Mesendoderm (in vitro differentiated cells): ENCODE measurements around the gene SLC35F5.

Experiments used
- DNase-seq: peaks from one replicate; pipeline ENCODE4 v3.0.0; 2013
- H2AK5ac ChIP-seq: 2 replicates; pipeline ENCODE4 v1.6.1; 2013; ENCODE audit warnings: low read length, inconsistent platforms
- H2BK120ac ChIP-seq: 2 replicates; pipeline ENCODE4 v1.6.1; 2013; ENCODE audit warnings: low read depth, mild to moderate bottlenecking, low read length, moderate library complexity, mixed read lengths
- H2BK15ac ChIP-seq: replicated peaks from 2 replicates; pipeline ENCODE4 v1.6.1; 2013; ENCODE audit warnings: low read depth, mild to moderate bottlenecking, moderate library complexity
- H2BK5ac ChIP-seq: 2 replicates; pipeline ENCODE4 v1.6.1; 2013; ENCODE audit warnings: low read length, inconsistent platforms
- H3K18ac ChIP-seq: 2 replicates; pipeline ENCODE4 v1.6.1; 2013; ENCODE audit warnings: mild to moderate bottlenecking, low read length, mixed read lengths
- H3K23ac ChIP-seq: one replicate; pipeline ENCODE4 v1.6.1; 2013; ENCODE audit warnings: low read length
- H3K27ac ChIP-seq: 2 replicates; pipeline ENCODE4 v1.5.1; 2013; ENCODE audit warnings: low read depth, mild to moderate bottlenecking, inconsistent platforms, low read length, moderate library complexity
- H3K27me3 ChIP-seq: 2 replicates; pipeline ENCODE4 v1.6.1; 2013; ENCODE audit warnings: low read length, control low read depth, mild to moderate bottlenecking, inconsistent platforms; ENCODE audit not compliant: insufficient read depth, poor library complexity
- H3K36me3 ChIP-seq: 2 replicates; pipeline ENCODE4 v1.6.1; 2013; ENCODE audit warnings: low read length, inconsistent platforms; ENCODE audit not compliant: control insufficient read depth, insufficient read depth
- H3K4ac ChIP-seq: one replicate; pipeline ENCODE4 v1.6.1; 2013; ENCODE audit warnings: low read depth, mild to moderate bottlenecking, low read length, moderate library complexity
- H3K4me1 ChIP-seq: 2 replicates; pipeline ENCODE4 v1.6.1; 2013; ENCODE audit warnings: low read depth, low read length, inconsistent platforms; ENCODE audit not compliant: control insufficient read depth
- H3K4me2 ChIP-seq: 2 replicates; pipeline ENCODE4 v1.6.1; 2013; ENCODE audit warnings: low read length
- H3K4me3 ChIP-seq: 2 replicates; pipeline ENCODE4 v1.5.1; 2013; ENCODE audit warnings: mild to moderate bottlenecking, low read length
- H3K56ac ChIP-seq: one replicate; pipeline ENCODE4 v1.6.1; 2013; ENCODE audit warnings: low read length
- H3K79me1 ChIP-seq: 2 replicates; pipeline ENCODE4 v1.6.1; 2013; ENCODE audit warnings: low read length, inconsistent platforms
- H3K79me2 ChIP-seq: 2 replicates; pipeline ENCODE4 v1.6.1; 2013; ENCODE audit warnings: mild to moderate bottlenecking, low read length; ENCODE audit not compliant: control insufficient read depth, insufficient read depth
- H3K9ac ChIP-seq: 2 replicates; pipeline ENCODE4 v1.6.1; 2013; ENCODE audit warnings: low read length, inconsistent platforms
- H4K5ac ChIP-seq: one replicate; pipeline ENCODE4 v1.6.1; 2013; ENCODE audit warnings: low read length
- H4K8ac ChIP-seq: one replicate; pipeline ENCODE4 v1.6.1; 2013; ENCODE audit warnings: low read depth, mild to moderate bottlenecking, control low read depth, low read length, moderate library complexity
- WGBS: extraction: QIAGEN DNeasy Blood & Tissue Kit; methylation state at CpG from one replicate; pipeline ENCODE4 v1.1.7; 2013; ENCODE audit warnings: low lambda C conversion rate, missing lambda C conversion rate; ENCODE audit not compliant: insufficient coverage; ENCODE audit errors: extremely low coverage; 5-methylcytosine and 5-hydroxymethylcytosine counted together

The SLC35F5 gene

GRCh38 chr2:113686537-113686936, 69.9 kb downstream of the SLC35F5 start:
- no peak overlapping the region for H4K5ac ChIP-seq
- WGBS, result 100% methylated on average over 1 of the region's 2 CpGs

GRCh38 chr2:113685471-113685870, 71.0 kb downstream of the SLC35F5 start:
- Histone ChIP-seq H3K4me1 (no peaks in the 10 kb centered on the region), H3K27ac (no peak overlapping the region), H3K4me2 (no peak overlapping the region), H3K79me1 (no peaks in the 10 kb centered on the region), H4K8ac (no peak overlapping the region), H2BK120ac (no peak overlapping the region), H3K18ac (no peak overlapping the region), H2BK15ac (no peak overlapping the region), H3K79me2 (no peaks in the 10 kb centered on the region), H3K36me3 (no peaks in the 10 kb centered on the region), H2BK5ac (no peak overlapping the region), H3K27me3 (no peaks in the 10 kb centered on the region), H3K56ac (no peak overlapping the region), H3K9ac (no peak overlapping the region), H3K23ac (no peak overlapping the region), H2AK5ac (no peak overlapping the region), H3K4me3 (no peak overlapping the region), H3K4ac (no peak overlapping the region), H4K5ac (no peak overlapping the region)
- no CpG with 5 or more reads among the region's 8 CpGs for WGBS
- no peak for DNase-seq

More at GRCh38 chr2:113686537-113686936, 69.9 kb downstream of the SLC35F5 start:
- H2BK120ac ChIP-seq, result no peak overlapping the region
- H3K9ac ChIP-seq, result no peak overlapping the region
- H3K18ac ChIP-seq, result no peak overlapping the region
- H3K4me3 ChIP-seq, result no peak overlapping the region
- no peak overlapping the region for H2AK5ac ChIP-seq
- H3K27me3 ChIP-seq, result no peaks in the 10 kb centered on the region
- H2BK15ac ChIP-seq, result no peak overlapping the region
- no peaks in the 10 kb centered on the region for H3K79me2 ChIP-seq
- no peaks in the 10 kb centered on the region for H3K36me3 ChIP-seq
- no peak overlapping the region for H3K27ac ChIP-seq
- no peak overlapping the region for H3K23ac ChIP-seq
- H3K79me1 ChIP-seq, result no peaks in the 10 kb centered on the region
- no peak overlapping the region for H3K4me2 ChIP-seq
- H4K8ac ChIP-seq, result no peak overlapping the region
- H3K4me1 ChIP-seq, result no peaks in the 10 kb centered on the region
- no peak overlapping the region for H3K56ac ChIP-seq
- no peak for DNase-seq
- H2BK5ac ChIP-seq, result no peak overlapping the region
- no peak overlapping the region for H3K4ac ChIP-seq

- Histone ChIP-seq H3K56ac (no peak overlapping the region), H3K4ac (no peak overlapping the region), H3K79me1 (no peaks in the 10 kb centered on the region), H3K4me3 (no peak overlapping the region), H4K8ac (no peak overlapping the region), H3K9ac (no peak overlapping the region), H3K27me3 (no peaks in the 10 kb centered on the region), H2BK120ac (no peak overlapping the region), H3K4me1 (peaks cover 7% of the 10 kb centered on the region), H4K5ac (no peak overlapping the region), H3K79me2 (no peaks in the 10 kb centered on the region), H3K23ac (no peak overlapping the region), H2AK5ac (no peak overlapping the region), H3K18ac (no peak overlapping the region), H2BK5ac (no peak overlapping the region), H3K36me3 (no peaks in the 10 kb centered on the region), H2BK15ac (no peak overlapping the region), H3K4me2 (no peak overlapping the region), H3K27ac (no peak overlapping the region)
- no CpG with 5 or more reads among the region's 8 CpGs for WGBS
- peak; percentile 90 for DNase-seq
Measured at GRCh38 chr2:113679457-113679856, 77.0 kb downstream of the SLC35F5 start.

GRCh38 chr2:113677330-113677729, 79.1 kb downstream of the SLC35F5 start:
- WGBS, result no CpG with 5 or more reads among the region's 2 CpGs
- Histone ChIP-seq H3K79me1 (no peaks in the 10 kb centered on the region), H4K8ac (no peak overlapping the region), H2BK15ac (no peak overlapping the region), H3K4me3 (no peak overlapping the region), H3K4ac (no peak overlapping the region), H3K18ac (no peak overlapping the region), H4K5ac (no peak overlapping the region), H2AK5ac (no peak overlapping the region), H3K79me2 (no peaks in the 10 kb centered on the region), H2BK120ac (no peak overlapping the region), H3K27me3 (no peaks in the 10 kb centered on the region), H3K23ac (no peak overlapping the region), H2BK5ac (no peak overlapping the region), H3K56ac (no peak overlapping the region), H3K9ac (no peak overlapping the region), H3K4me1 (peaks cover 7% of the 10 kb centered on the region), H3K27ac (no peak overlapping the region), H3K36me3 (no peaks in the 10 kb centered on the region), H3K4me2 (no peak overlapping the region)
- no peak for DNase-seq

DNA sequence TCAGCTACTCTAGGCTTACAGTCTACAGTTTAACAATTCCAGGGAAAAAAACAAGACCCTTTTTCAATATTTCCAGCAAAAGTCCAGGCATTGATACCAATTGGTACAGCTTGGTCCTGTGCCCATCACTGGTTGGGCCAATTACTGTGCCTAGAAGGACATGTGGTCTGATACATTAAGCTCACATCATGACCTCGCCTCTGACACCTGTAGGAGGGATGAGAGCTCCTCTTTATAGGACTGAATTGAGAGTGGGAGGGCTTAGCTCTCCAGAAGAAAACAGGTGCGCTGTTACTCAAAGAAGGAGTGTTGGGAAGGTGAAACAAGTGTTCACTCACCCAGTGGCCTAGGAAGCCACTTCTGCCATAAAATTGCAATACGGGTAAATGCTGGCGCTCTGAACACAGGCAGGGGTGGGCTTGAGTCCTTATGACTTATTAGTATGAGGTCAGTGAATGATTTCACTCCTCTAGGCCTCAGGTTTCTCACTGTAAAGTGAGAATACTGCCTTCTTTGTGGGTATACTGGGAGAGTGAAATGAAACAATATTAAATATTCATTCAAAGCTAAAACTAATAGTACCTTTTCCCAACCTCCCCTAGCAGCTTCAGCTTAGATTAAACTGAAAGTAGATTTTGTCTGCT, 79.7 kb downstream of the SLC35F5 start:
- no peaks in the 10 kb centered on the region for H3K27me3 ChIP-seq
- no peak overlapping the region for H3K27ac ChIP-seq
- H3K4me2 ChIP-seq, result no peak overlapping the region
- no peaks in the 10 kb centered on the region for H3K79me2 ChIP-seq
- no peak overlapping the region for H3K4me3 ChIP-seq
- no peaks in the 10 kb centered on the region for H3K36me3 ChIP-seq
- H2BK5ac ChIP-seq, result no peak overlapping the region
- WGBS, result no CpG with 5 or more reads among the region's 4 CpGs
- H3K18ac ChIP-seq, result no peak overlapping the region
- no peak overlapping the region for H4K5ac ChIP-seq
- no peak for DNase-seq
- H3K56ac ChIP-seq, result no peak overlapping the region
- H2AK5ac ChIP-seq, result no peak overlapping the region
- peaks cover 7% of the 10 kb centered on the region for H3K4me1 ChIP-seq
- H2BK120ac ChIP-seq, result no peak overlapping the region
- H3K9ac ChIP-seq, result no peak overlapping the region
- H3K4ac ChIP-seq, result no peak overlapping the region
- no peak overlapping the region for H2BK15ac ChIP-seq
- no peak overlapping the region for H4K8ac ChIP-seq
- H3K23ac ChIP-seq, result no peak overlapping the region
- H3K79me1 ChIP-seq, result no peaks in the 10 kb centered on the region

DNA sequence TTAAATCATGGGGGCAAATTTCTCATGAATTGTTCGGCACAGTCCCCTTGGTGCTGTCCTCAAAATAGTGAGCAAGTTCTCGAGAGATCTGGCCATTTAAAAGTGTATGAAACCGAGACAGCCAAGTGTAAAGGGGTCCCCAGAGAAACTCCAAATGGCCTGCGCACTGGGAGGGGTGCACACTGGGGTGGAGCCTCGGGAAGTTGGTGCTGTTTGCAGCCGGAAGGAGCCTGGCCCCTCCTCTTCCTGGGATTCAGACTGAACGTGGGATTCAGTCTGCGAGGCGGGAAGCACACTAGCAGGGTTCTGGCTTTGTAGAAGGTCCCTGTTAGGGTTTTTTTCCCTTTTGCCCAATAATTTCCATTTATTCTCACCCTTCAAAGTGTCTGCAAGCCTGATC, 80.6 kb downstream of the SLC35F5 start:
- no CpG with 5 or more reads among the region's 9 CpGs for WGBS

More for the DNA sequence above, 80.6 kb downstream of the SLC35F5 start:
- Histone ChIP-seq H3K27ac (no peak overlapping the region), H2BK120ac (no peak overlapping the region), H3K79me1 (no peaks in the 10 kb centered on the region), H3K36me3 (no peaks in the 10 kb centered on the region), H4K8ac (no peak overlapping the region), H2BK5ac (no peak overlapping the region), H2BK15ac (no peak overlapping the region), H3K23ac (no peak overlapping the region), H3K4me2 (no peak overlapping the region), H3K4ac (no peak overlapping the region), H3K4me1 (peaks cover 7% of the 10 kb centered on the region), H3K4me3 (no peak overlapping the region), H2AK5ac (no peak overlapping the region), H3K56ac (peak overlapping the region; percentile 31), H3K27me3 (no peaks in the 10 kb centered on the region), H3K9ac (no peak overlapping the region), H4K5ac (no peak overlapping the region), H3K79me2 (no peaks in the 10 kb centered on the region), H3K18ac (no peak overlapping the region)
- DNase-seq, result no peak
